DND-41 (cell line): Measurements from ENCODE around the gene GPI.

Source experiments
- CTCF ChIP-seq: IDR thresholded peaks from 2 replicates; pipeline ENCODE4 v1.5.1; 2012; ENCODE audit warnings: borderline replicate concordance, low read length, moderate library complexity, mild to moderate bottlenecking; ENCODE audit not compliant: poor library complexity, severe bottlenecking; ENCODE audit errors: extremely low read depth
- EZH2 ChIP-seq: IDR thresholded peaks from 3 replicates; pipeline ENCODE4 v1.6.1; 2012; ENCODE audit warnings: borderline replicate concordance, low read depth, mild to moderate bottlenecking, moderate library complexity, low read length, inconsistent platforms; ENCODE audit not compliant: severe bottlenecking

GRCh38 chr19:34364830-34365462 lies at the start of gene GPI:
- TF ChIP-seq CTCF (no peak), EZH2 (no peak)
